Smooth muscle cell of trachea (primary cell): ENCODE results near the gene KRT40. TPM values are rescaled to one million over a fixed set of nuclear protein-coding genes. Genes with fewer than 3 reads are reported as not detected.

ENCODE experiments used
- total RNA-seq: library from RNA; depleted of rRNA; stranded (reverse); fragments of >200 nt; gene quantifications from 2 replicates; pipeline ENCODE4 v1.2.1, GENCODE V29; 2014

KRT40 gene
- total RNA-seq: not detected in 2 replicates

DNA sequence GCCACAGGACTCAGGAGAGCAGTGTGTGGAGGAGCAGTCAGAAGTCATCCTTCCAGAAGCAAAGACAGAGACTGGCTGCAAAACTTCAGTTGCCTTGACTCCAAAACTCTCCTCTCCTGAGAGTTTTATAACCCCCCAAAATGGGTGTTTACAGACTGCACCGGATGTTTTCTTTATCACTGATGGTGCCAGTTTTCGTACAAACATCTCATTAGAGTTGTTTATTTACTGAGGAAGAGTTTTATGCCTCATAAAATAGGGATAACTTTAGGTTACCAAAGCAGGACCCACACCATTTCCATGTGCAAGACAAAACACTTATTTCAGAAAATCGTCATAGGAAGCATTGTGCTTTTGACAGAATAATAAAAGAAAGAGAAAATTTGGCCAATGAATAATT is at the start of gene KRT40:
KRT40 (minus strand) TSS at position 101 of the 400 bp plus-strand sequence; CDS start at position 48, 53 bp downstream.

DNA sequence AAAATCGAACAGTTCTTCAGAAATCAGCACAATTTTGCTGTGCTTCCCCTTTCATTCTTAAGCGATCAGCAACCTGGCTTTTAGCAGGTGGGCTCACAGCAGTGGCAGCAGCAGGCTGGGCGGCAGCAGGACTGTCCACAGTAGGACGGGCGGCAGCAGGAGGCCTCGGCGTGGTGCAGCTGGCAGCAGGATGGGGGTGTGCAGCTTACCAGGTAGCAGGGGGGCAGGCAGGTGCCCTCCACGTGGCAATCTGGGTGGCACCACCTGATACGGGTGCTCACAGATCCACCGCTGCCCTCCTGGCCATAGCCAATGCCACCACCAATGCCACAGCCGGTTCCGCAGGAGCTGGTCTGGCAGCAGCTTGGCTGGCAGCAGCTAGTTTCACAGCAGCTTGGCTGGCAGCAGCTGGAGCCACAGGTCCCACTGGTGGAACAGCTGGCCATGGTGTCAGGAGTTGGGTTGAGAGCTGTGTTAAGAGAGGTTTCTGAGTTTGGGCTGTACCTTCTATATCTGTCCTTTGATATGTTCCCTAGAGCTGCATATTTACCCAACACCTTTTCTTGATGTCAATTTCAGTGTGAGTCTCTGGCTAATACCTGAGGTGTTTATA is 45.6 kb upstream of the KRT40 start, which contains the start of gene KRTAP1-4:
KRTAP1-4 (minus strand) TSS at position 563 of the 613 bp plus-strand sequence; CDS start at position 446, 117 bp downstream.

DNA sequence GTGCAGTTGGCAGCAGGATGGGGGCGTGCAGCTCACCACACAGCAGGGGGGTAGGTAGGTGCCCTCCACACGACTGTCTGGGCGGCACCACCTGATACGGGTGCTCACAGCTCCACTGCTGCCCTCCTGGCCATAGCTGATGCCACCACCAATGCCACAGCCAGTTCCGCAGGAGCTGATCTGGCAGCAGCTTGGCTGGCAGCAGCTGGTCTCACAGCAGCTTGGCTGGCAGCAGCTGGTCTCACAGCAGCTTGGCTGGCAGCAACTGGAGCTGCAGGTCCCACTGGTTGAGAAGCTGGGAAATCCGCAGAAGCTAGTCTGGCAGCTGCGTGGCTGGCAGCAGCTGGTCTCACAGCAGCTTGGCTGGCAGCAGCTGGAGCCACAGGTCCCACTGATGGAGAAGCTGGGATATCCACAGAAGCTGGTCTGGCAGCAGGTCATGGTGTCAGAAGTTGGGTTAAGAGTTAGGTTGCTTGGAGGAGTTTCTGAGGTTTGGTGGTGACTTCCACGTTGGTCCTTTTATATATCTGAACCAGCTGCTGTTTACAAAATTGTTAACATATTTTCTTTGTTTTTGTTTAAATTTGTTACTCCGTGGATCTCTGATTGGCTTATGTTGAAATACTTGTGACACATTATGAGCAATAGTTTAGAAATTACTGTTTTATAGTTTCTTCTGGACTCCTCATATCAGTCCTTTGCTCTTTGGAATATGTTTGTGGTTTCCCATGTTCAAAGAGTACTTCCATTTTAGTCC is 42.8 kb upstream of the KRT40 start, which contains the start of gene KRTAP1-5:
KRTAP1-5 (minus strand) TSS at position 494 of the 757 bp plus-strand sequence; CDS start at position 441, 53 bp downstream.

DNA sequence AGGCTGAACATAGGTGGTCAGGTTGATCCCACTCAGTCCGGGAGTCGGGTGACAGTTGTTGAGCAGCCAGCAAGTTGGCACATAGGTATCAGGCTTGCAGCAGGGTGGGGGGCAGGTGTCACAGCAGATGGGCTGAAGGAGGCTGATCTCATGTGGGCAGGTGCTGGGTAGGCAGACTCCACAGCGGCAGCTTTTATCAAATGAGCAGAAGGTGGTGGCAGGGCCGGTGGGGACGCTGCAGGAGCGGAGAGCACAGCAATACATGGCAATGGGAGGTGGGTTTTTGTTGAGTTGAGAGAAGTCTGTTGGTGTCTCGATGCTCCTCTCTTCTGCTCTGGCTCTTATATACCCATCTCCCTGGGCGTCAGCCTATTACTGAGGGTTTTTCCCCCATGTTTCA is 24.7 kb upstream of the KRT40 start, which contains the start of gene KRTAP3-1:
KRTAP3-1 (minus strand) TSS at position 318 of the 400 bp plus-strand sequence; CDS start at position 264, 54 bp downstream.

DNA sequence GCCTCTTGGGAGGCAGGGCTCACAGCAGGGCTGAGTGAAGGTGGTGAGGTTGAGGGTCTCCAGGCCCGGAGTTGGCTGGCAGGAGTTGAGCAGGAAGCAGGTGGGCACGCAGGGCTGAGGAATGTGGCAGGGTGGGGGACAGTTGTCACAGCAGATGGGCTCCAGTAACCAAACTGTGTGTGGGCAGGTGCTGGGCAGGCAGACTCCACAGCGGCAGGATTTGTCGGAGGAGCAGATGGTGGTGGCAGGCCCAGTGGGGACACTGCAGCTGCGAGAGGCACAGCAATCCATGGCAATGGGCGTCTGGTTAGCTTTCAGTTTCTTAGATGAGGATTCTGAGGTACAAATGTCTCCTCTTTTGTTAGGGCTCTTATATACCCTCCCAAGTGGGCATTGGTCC is 15.4 kb upstream of the KRT40 start, which contains the start of gene KRTAP3-2:
KRTAP3-2 (minus strand) TSS at position 344 of the 400 bp plus-strand sequence; CDS start at position 291, 53 bp downstream.

DNA sequence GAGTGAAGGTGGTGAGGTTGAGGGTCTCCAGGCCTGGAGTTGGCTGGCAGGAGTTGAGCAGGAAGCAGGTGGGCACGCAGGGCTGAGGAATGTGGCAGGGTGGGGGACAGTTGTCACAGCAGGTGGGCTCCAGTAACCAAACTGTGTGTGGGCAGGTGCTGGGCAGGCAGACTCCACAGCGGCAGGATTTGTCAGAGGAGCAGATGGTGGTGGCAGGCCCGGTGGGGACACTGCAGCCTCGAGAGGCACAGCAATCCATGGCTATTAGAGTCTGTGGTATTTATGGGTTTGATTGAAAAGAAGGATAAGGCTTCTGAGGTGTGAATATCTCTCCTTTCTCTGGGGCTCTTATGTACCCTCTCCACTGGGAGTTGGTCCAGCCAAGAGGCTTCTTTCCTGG is 9.7 kb upstream of the KRT40 start, which contains the start of gene KRTAP3-3:
KRTAP3-3 (minus strand) TSS at position 326 of the 400 bp plus-strand sequence; CDS start at position 259, 67 bp downstream.

DNA sequence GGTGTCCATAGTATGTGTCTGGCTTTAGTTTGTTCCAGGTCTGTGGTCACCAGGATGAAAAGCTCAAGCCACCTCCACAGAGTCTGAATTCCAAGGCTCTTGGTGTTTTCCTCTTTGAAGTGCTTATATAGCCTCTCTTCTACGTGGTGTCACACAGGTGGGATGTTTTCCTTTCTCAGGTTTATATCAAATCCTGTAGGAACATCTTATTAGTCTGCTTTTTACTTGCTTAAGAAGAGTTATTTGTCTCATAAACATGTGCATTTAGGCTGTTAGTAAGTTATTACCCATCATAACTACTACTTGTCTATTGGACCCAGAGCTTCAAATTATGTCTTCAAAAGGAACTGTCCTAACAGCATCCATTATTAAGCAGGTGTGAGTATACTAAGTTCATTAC is 17.3 kb downstream of the KRT40 start, which contains the start of gene KRT39:
KRT39 (minus strand) TSS at position 101 of the 400 bp plus-strand sequence; CDS start at position 9, 92 bp downstream.

DNA sequence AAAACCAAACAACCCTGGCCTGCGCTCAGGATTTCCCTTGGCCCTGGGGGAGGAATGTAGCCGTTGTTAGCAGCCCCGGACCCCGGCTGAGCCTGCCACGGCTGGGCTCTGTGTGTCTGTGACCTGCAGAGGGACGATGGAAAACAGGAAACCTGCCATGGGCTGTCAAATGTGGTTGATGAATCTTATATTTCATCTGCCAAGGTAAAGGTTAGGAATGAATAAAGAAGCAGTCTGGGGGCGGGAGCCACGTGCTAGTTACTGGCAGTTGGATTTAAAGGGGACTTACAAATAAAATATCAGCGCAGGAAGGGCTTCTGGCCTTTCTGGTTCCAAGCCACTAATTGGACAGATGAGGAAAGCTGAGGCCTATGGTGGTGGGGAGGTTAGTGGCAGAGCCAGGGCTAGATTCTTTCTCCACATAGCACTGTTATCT is 46.7 kb downstream of the KRT40 start, which contains the start of gene KRT23:
KRT23 (minus strand) TSS at position 263 of the 436 bp plus-strand sequence. CDS start 1,043 bp downstream, outside the sequence.

Other genes with a start within 250 kb of the KRT40 start
- gene KRT25, start 229.0 kb downstream of the KRT40 start, total RNA-seq: not detected in 2 replicates
- gene KRT26, start 212.1 kb downstream of the KRT40 start, total RNA-seq: not detected in 2 replicates
- not detected in 2 replicates for gene KRT27, start 201.8 kb downstream of the KRT40 start, total RNA-seq
- not detected in 2 replicates for gene KRT28, start 184.4 kb downstream of the KRT40 start, total RNA-seq
- gene KRT10, start 161.7 kb downstream of the KRT40 start, total RNA-seq: 1.5 and 3.5 TPM in 2 replicates
- not detected in 2 replicates for gene KRT12, start 117.1 kb downstream of the KRT40 start, total RNA-seq
- not detected in 2 replicates for gene KRT20, start 99.1 kb downstream of the KRT40 start, total RNA-seq
- gene KRT23, start 46.7 kb downstream of the KRT40 start, total RNA-seq: 0.17 and 0.87 TPM in 2 replicates
- gene KRT39, start 17.4 kb downstream of the KRT40 start, total RNA-seq: not detected in 2 replicates
- not detected in 2 replicates for gene KRTAP3-3, start 9.8 kb upstream of the KRT40 start, total RNA-seq
- not detected in 2 replicates for gene KRTAP3-2, start 15.6 kb upstream of the KRT40 start, total RNA-seq
- gene KRTAP3-1, start 24.8 kb upstream of the KRT40 start, total RNA-seq: not detected in 2 replicates
- 2.2 TPM in 1 of 2 replicates, not detected in the other for gene KRTAP1-5, start 42.9 kb upstream of the KRT40 start, total RNA-seq
- gene KRTAP1-4, start 45.9 kb upstream of the KRT40 start, total RNA-seq: not detected in 2 replicates
- gene KRTAP1-3, start 50.5 kb upstream of the KRT40 start, total RNA-seq: not detected in 2 replicates
- gene KRTAP1-1, start 57.1 kb upstream of the KRT40 start, total RNA-seq: not detected in 2 replicates
- gene KRTAP2-1, start 63.0 kb upstream of the KRT40 start, total RNA-seq: not detected in 2 replicates
- gene KRTAP2-2, start 70.9 kb upstream of the KRT40 start, total RNA-seq: not detected in 2 replicates
- gene KRTAP2-3, start 75.8 kb upstream of the KRT40 start, total RNA-seq: not detected in 2 replicates
- gene KRTAP2-4, start 81.6 kb upstream of the KRT40 start, total RNA-seq: not detected in 2 replicates
- not detected in 2 replicates for gene KRTAP4-7, start 99.8 kb upstream of the KRT40 start, total RNA-seq
- gene KRTAP4-8, start 113.8 kb upstream of the KRT40 start, total RNA-seq: not detected in 2 replicates
- gene KRTAP4-16, start 117.9 kb upstream of the KRT40 start, total RNA-seq: not detected in 2 replicates
- not detected in 2 replicates for gene KRTAP4-9, start 121.1 kb upstream of the KRT40 start, total RNA-seq
- gene KRTAP4-11, start 134.0 kb upstream of the KRT40 start, total RNA-seq: not detected in 2 replicates
- gene KRTAP4-12, start 139.9 kb upstream of the KRT40 start, total RNA-seq: not detected in 2 replicates
- not detected in 2 replicates for gene KRTAP4-6, start 156.2 kb upstream of the KRT40 start, total RNA-seq
- not detected in 2 replicates for gene KRTAP4-5, start 165.5 kb upstream of the KRT40 start, total RNA-seq
- gene KRTAP4-4, start 176.4 kb upstream of the KRT40 start, total RNA-seq: not detected in 2 replicates
- gene KRTAP4-3, start 183.9 kb upstream of the KRT40 start, total RNA-seq: not detected in 2 replicates
- gene KRTAP4-2, start 193.9 kb upstream of the KRT40 start, total RNA-seq: not detected in 2 replicates
- gene KRTAP4-1, start 200.6 kb upstream of the KRT40 start, total RNA-seq: not detected in 2 replicates
- gene KRTAP9-1, start 205.6 kb upstream of the KRT40 start, total RNA-seq: not detected in 2 replicates
- gene KRTAP9-2, start 242.3 kb upstream of the KRT40 start, total RNA-seq: not detected in 2 replicates
- not detected in 2 replicates for gene KRTAP9-3, start 248.1 kb upstream of the KRT40 start, total RNA-seq